Measurements from ENCODE around the gene ATP7A.

GRCh38 chrX:77938083-77938680, 27.7 kb downstream of the ATP7A start:
- TF ChIP-seq SMC3 (IDR thresholded peaks at IDR 0.05; ENCODE audit: low read depth, low read length) (no peak), EP300 (IDR thresholded peaks at IDR 0.05; ENCODE audit: borderline replicate concordance in 1 of 2, low read depth in 1 of 2, low read length in 1 of 2) (no peak)
- TF ChIP-seq, protein P1, sequence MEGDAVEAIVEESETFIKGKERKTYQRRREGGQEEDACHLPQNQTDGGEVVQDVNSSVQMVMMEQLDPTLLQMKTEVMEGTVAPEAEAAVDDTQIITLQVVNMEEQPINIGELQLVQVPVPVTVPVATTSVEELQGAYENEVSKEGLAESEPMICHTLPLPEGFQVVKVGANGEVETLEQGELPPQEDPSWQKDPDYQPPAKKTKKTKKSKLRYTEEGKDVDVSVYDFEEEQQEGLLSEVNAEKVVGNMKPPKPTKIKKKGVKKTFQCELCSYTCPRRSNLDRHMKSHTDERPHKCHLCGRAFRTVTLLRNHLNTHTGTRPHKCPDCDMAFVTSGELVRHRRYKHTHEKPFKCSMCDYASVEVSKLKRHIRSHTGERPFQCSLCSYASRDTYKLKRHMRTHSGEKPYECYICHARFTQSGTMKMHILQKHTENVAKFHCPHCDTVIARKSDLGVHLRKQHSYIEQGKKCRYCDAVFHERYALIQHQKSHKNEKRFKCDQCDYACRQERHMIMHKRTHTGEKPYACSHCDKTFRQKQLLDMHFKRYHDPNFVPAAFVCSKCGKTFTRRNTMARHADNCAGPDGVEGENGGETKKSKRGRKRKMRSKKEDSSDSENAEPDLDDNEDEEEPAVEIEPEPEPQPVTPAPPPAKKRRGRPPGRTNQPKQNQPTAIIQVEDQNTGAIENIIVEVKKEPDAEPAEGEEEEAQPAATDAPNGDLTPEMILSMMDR (IDR thresholded peaks at IDR 0.05): no peak
